ENCODE data around the gene BACH2. TPM values are rescaled to one million over a fixed set of nuclear protein-coding genes. Genes with fewer than 3 reads are reported as not detected.
"Not testable (repeated sequence)": the region's sequence is repeated elsewhere in the genome, so short reads cannot be mapped to it uniquely, and the experiment has no call there.

BACH2 gene
- polyA plus RNA-seq, 1 experiment: 2.2 TPM

- ChIA-PET CTCF (no interaction called here), POLR2A (interaction anchor here (0.6 kb wide), 1 partner anchor 136 kb away, joined by 5 read pairs; no protein-coding TSS in a partner anchor)
- no peak for TF ChIP-seq CTCF (IDR thresholded peaks at IDR 0.05; ENCODE audit: low read depth, low read length)
- Histone ChIP-seq H3K27ac (ENCODE audit: low read depth, low read length) (no peak overlapping the region), H3K4me3 (ENCODE audit: low read depth, low read length) (no peak overlapping the region), H3K9me3 (ENCODE audit: control insufficient read depth, insufficient read depth, low read length) (no peaks in the 10 kb centered on the region), H3K27me3 (ENCODE audit: control insufficient read depth, insufficient read depth, low read length) (no peaks in the 10 kb centered on the region)
- DNase-seq (ENCODE audit: low read depth, low spot score): no peak
These were observed 174.7 kb downstream of the BACH2 start for GRCh38 chr6:90121982-90122381.

GRCh38 chr6:90120327-90120726, 176.3 kb downstream of the BACH2 start:
- ChIA-PET POLR2A (no interaction called here), CTCF (interaction anchor here (1.4 kb wide), 1 partner anchor 359 kb away, joined by 4 read pairs; no protein-coding TSS in a partner anchor)
- no peaks in the 10 kb centered on the region for H3K9me3 ChIP-seq (ENCODE audit: control insufficient read depth, insufficient read depth, low read length)

GRCh38 chr6:90119618-90120017, 177.0 kb downstream of the BACH2 start:
- Histone ChIP-seq H3K27ac (ENCODE audit: low read depth, low read length) (no peak overlapping the region), H3K4me3 (ENCODE audit: low read depth, low read length) (no peak overlapping the region), H3K27me3 (ENCODE audit: control insufficient read depth, insufficient read depth, low read length) (no peaks in the 10 kb centered on the region), H3K9me3 (ENCODE audit: control insufficient read depth, insufficient read depth, low read length) (no peaks in the 10 kb centered on the region)
- CTCF ChIA-PET: interaction anchor here (1.0 to 1.4 kb wide), 2 partner anchors 274 to 359 kb away, joined by 3 to 4 read pairs; no protein-coding TSS in a partner anchor
- no peak for TF ChIP-seq CTCF (IDR thresholded peaks at IDR 0.05; ENCODE audit: low read depth, low read length)
- no peak for DNase-seq (ENCODE audit: low read depth, low spot score)
- POLR2A ChIA-PET: no interaction called here

More at GRCh38 chr6:90120327-90120726, 176.3 kb downstream of the BACH2 start:
- Histone ChIP-seq H3K4me3 (ENCODE audit: low read depth, low read length) (no peak overlapping the region), H3K27ac (ENCODE audit: low read depth, low read length) (no peak overlapping the region), H3K27me3 (ENCODE audit: control insufficient read depth, insufficient read depth, low read length) (no peaks in the 10 kb centered on the region)
- DNase-seq (ENCODE audit: low read depth, low spot score): no peak
- TF ChIP-seq CTCF (IDR thresholded peaks at IDR 0.05; ENCODE audit: low read depth, low read length): no peak

- CTCF ChIA-PET: no interaction called here
These were observed 178.1 kb downstream of the BACH2 start for GRCh38 chr6:90118581-90118980.

GRCh38 chr6:90118069-90118468, 178.6 kb downstream of the BACH2 start:
- H3K9me3 ChIP-seq (ENCODE audit: control insufficient read depth, insufficient read depth, low read length): no peaks in the 10 kb centered on the region
- no peaks in the 10 kb centered on the region for H3K27me3 ChIP-seq (ENCODE audit: control insufficient read depth, insufficient read depth, low read length)
- H3K4me3 ChIP-seq (ENCODE audit: low read depth, low read length): no peak overlapping the region
- ChIA-PET CTCF (interaction anchor here (1.5 kb wide), 1 partner anchor 21 kb away, joined by 5 read pairs; no protein-coding TSS in a partner anchor), POLR2A (no interaction called here)
- DNase-seq (ENCODE audit: low read depth, low spot score): no peak
- no peak overlapping the region for H3K27ac ChIP-seq (ENCODE audit: low read depth, low read length)
- no peak for TF ChIP-seq CTCF (IDR thresholded peaks at IDR 0.05; ENCODE audit: low read depth, low read length)

More at GRCh38 chr6:90118581-90118980, 178.1 kb downstream of the BACH2 start:
- H3K27ac ChIP-seq (ENCODE audit: low read depth, low read length): no peak overlapping the region
- no peaks in the 10 kb centered on the region for H3K27me3 ChIP-seq (ENCODE audit: control insufficient read depth, insufficient read depth, low read length)
- no peak for TF ChIP-seq CTCF (IDR thresholded peaks at IDR 0.05; ENCODE audit: low read depth, low read length)
- H3K4me3 ChIP-seq (ENCODE audit: low read depth, low read length): no peak overlapping the region
- no peak for DNase-seq (ENCODE audit: low read depth, low spot score)
- H3K9me3 ChIP-seq (ENCODE audit: control insufficient read depth, insufficient read depth, low read length): no peaks in the 10 kb centered on the region
- POLR2A ChIA-PET: no interaction called here

GRCh38 chr6:90116126-90116525, 180.5 kb downstream of the BACH2 start:
- POLR2A ChIA-PET; H3K4me3 ChIP-seq (ENCODE audit: low read depth, low read length); H3K9me3 ChIP-seq (ENCODE audit: control insufficient read depth, insufficient read depth, low read length); DNase-seq (ENCODE audit: low read depth, low spot score); H3K27ac ChIP-seq (ENCODE audit: low read depth, low read length); H3K27me3 ChIP-seq (ENCODE audit: control insufficient read depth, insufficient read depth, low read length): not testable (repeated sequence)
- CTCF ChIA-PET: interaction anchor here (1.2 kb wide), 1 partner anchor 176 kb away, joined by 3 read pairs; no protein-coding TSS in a partner anchor

Data from AG04450 (cell line).